Neural cell (in vitro differentiated cells): ENCODE measurements around the gene SDCCAG8. TPM values are rescaled to one million over a fixed set of nuclear protein-coding genes. Genes with fewer than 3 reads are reported as not detected.

ENCODE experiments used
- H2AFZ ChIP-seq: fragments of 200-600, 300-800 bp; sonication (generic), shearing (Covaris generic); 2 replicates; pipeline ENCODE4 v1.6.0; 2014; ENCODE audit warnings: low read depth, mild to moderate bottlenecking, antibody characterized with exemption, low read length, moderate library complexity
- H3F3A ChIP-seq: fragments of 200-600 bp; shearing (Covaris generic); 2 replicates; pipeline ENCODE4 v1.6.1; 2016; ENCODE audit warnings: mild to moderate bottlenecking, moderate library complexity, mixed read lengths, antibody characterized with exemption, low read length; ENCODE audit not compliant: insufficient read depth, poor library complexity, severe bottlenecking
- H3K27ac ChIP-seq: fragments of 200-600, 300-800 bp; sonication (generic), shearing (Covaris generic); 2 replicates; pipeline ENCODE4 v1.5.1; 2014; ENCODE audit warnings: mild to moderate bottlenecking, low read length, moderate library complexity
- H3K27me3 ChIP-seq: fragments of 300-800, 200-600 bp; sonication (generic), shearing (Covaris generic); 2 replicates; pipeline ENCODE4 v1.6.0; 2014; ENCODE audit warnings: mild to moderate bottlenecking, low read depth, low read length, moderate library complexity; ENCODE audit not compliant: insufficient read depth
- H3K36me3 ChIP-seq: fragments of 300-800, 200-600 bp; sonication (generic), shearing (Covaris generic); 2 replicates; pipeline ENCODE4 v1.5.1; 2014; ENCODE audit warnings: mild to moderate bottlenecking, antibody characterized with exemption, low read length, moderate library complexity; ENCODE audit not compliant: insufficient read depth
- H3K4me2 ChIP-seq: fragments of 300-800, 200-600 bp; sonication (generic), shearing (Covaris generic); 2 replicates; pipeline ENCODE4 v1.6.0; 2014; ENCODE audit warnings: mild to moderate bottlenecking, low read length
- H3K4me3 ChIP-seq: fragments of 300-800, 200-600 bp; sonication (generic), shearing (Covaris generic); 2 replicates; pipeline ENCODE4 v1.5.1; 2014; ENCODE audit warnings: mild to moderate bottlenecking, low read length, moderate library complexity
- H3K79me2 ChIP-seq: fragments of 200-600 bp; shearing (Covaris generic); replicated peaks from 2 replicates; pipeline ENCODE4 v1.6.0; 2014; ENCODE audit warnings: mild to moderate bottlenecking, low read length, moderate library complexity; ENCODE audit not compliant: insufficient read depth
- H3K9ac ChIP-seq: fragments of 300-800, 200-600 bp; sonication (generic), shearing (Covaris generic); 2 replicates; pipeline ENCODE4 v1.6.1; 2016; ENCODE audit warnings: mild to moderate bottlenecking, low read length, mixed read lengths
- H3K9me2 ChIP-seq: fragments of 200-600 bp; shearing (Covaris generic); 2 replicates; pipeline ENCODE4 v1.6.1; 2016; ENCODE audit warnings: mild to moderate bottlenecking, low read length, mixed read lengths; ENCODE audit not compliant: insufficient read depth
- H3K9me3 ChIP-seq: fragments of 200-600, 300-800 bp; sonication (generic), shearing (Covaris generic); 2 replicates; pipeline ENCODE4 v1.6.1; 2016; ENCODE audit warnings: mild to moderate bottlenecking, mixed run types, low read length, moderate library complexity, mixed read lengths
- H4K20me1 ChIP-seq: fragments of 200-600 bp; shearing (Covaris generic); 2 replicates; pipeline ENCODE4 v1.6.1; 2016; ENCODE audit warnings: mild to moderate bottlenecking, mixed run types; ENCODE audit not compliant: insufficient read depth
- MXI1 ChIP-seq: fragments of 450-650 bp; conservative IDR thresholded peaks from 2 replicates; pipeline ENCODE4 v1.6.1; 2014; ENCODE audit warnings: antibody characterized with exemption, mild to moderate bottlenecking; ENCODE audit not compliant: poor library complexity, severe bottlenecking
- POLR2AphosphoS5 ChIP-seq: IDR thresholded peaks from 2 replicates; pipeline ENCODE4 v1.6.1; 2012
- RAD21 ChIP-seq: fragments of 450-650 bp; conservative IDR thresholded peaks from 2 replicates; pipeline ENCODE4 v1.6.1; 2014; ENCODE audit warnings: antibody characterized with exemption, mild to moderate bottlenecking, moderate library complexity
- SMC3 ChIP-seq: fragments of 450-650 bp; conservative IDR thresholded peaks from 2 replicates; pipeline ENCODE4 v1.6.1; 2014; ENCODE audit warnings: antibody characterized with exemption, mild to moderate bottlenecking, moderate library complexity; ENCODE audit not compliant: poor library complexity
- TAF1 ChIP-seq: IDR thresholded peaks from 2 replicates; pipeline ENCODE4 v1.6.1; 2012; ENCODE audit warnings: low read depth
- polyA plus RNA-seq: library from polyadenylated mRNA; depleted of rRNA; stranded (reverse); fragments of >200 nt; gene quantifications from 2 replicates; pipeline ENCODE4 v1.2.3, GENCODE V29; 2014
- TF ChIP-seq, protein P1 (sequence below): IDR thresholded peaks from 2 replicates; pipeline ENCODE4 v1.6.1; 2012; ENCODE audit warnings: borderline replicate concordance
- TF ChIP-seq, protein P2 (sequence below): fragments of 450-650 bp; IDR thresholded peaks from 2 replicates; pipeline ENCODE4 v1.5.1; 2014; ENCODE audit warnings: antibody characterized with exemption, mild to moderate bottlenecking, moderate library complexity; ENCODE audit not compliant: poor library complexity, severe bottlenecking

The SDCCAG8 gene
- polyA plus RNA-seq, 1 donor from 2014 or later = 32.2 TPM

DNA sequence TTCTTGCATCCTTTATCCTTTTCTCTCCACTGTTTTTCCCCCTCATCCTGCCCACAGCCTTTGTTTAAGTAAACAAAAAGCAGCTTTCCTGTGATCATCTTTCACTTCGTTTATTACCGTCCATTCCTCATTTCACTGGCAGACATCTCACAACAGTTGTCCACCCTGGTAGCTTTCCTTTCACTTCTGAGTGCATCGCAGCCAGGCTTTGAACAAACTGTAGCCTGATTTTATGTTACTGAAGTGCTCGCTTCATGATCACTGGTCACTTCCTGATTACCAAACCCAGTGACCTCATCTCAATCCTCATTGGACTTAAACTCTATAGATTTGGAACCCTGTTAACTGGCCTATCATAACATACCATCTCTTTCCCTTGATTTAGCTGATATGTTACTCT lies 67.7 kb downstream of the SDCCAG8 start:
- no peaks in the 10 kb centered on the region for H3K9me3 ChIP-seq
- H3K9me2 ChIP-seq = no peaks in the 10 kb centered on the region
- H3K27me3 ChIP-seq = no peaks in the 10 kb centered on the region
- H4K20me1 ChIP-seq = no peaks in the 10 kb centered on the region
- H3F3A ChIP-seq = no peaks in the 10 kb centered on the region
- H3K4me2 ChIP-seq = no peak overlapping the region
- H3K27ac ChIP-seq = no peak overlapping the region
- H3K36me3 ChIP-seq = no peaks in the 10 kb centered on the region
- H2AFZ ChIP-seq = no peak overlapping the region
- no peak overlapping the region for H3K9ac ChIP-seq
- TF ChIP-seq, protein P1, sequence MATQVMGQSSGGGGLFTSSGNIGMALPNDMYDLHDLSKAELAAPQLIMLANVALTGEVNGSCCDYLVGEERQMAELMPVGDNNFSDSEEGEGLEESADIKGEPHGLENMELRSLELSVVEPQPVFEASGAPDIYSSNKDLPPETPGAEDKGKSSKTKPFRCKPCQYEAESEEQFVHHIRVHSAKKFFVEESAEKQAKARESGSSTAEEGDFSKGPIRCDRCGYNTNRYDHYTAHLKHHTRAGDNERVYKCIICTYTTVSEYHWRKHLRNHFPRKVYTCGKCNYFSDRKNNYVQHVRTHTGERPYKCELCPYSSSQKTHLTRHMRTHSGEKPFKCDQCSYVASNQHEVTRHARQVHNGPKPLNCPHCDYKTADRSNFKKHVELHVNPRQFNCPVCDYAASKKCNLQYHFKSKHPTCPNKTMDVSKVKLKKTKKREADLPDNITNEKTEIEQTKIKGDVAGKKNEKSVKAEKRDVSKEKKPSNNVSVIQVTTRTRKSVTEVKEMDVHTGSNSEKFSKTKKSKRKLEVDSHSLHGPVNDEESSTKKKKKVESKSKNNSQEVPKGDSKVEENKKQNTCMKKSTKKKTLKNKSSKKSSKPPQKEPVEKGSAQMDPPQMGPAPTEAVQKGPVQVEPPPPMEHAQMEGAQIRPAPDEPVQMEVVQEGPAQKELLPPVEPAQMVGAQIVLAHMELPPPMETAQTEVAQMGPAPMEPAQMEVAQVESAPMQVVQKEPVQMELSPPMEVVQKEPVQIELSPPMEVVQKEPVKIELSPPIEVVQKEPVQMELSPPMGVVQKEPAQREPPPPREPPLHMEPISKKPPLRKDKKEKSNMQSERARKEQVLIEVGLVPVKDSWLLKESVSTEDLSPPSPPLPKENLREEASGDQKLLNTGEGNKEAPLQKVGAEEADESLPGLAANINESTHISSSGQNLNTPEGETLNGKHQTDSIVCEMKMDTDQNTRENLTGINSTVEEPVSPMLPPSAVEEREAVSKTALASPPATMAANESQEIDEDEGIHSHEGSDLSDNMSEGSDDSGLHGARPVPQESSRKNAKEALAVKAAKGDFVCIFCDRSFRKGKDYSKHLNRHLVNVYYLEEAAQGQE = no peak
- TF ChIP-seq MXI1 (no peak), RAD21 (no peak), TAF1 (no peak), POLR2AphosphoS5 (no peak)
- H3K79me2 ChIP-seq = no peaks in the 10 kb centered on the region
- no peak overlapping the region for H3K4me3 ChIP-seq

DNA sequence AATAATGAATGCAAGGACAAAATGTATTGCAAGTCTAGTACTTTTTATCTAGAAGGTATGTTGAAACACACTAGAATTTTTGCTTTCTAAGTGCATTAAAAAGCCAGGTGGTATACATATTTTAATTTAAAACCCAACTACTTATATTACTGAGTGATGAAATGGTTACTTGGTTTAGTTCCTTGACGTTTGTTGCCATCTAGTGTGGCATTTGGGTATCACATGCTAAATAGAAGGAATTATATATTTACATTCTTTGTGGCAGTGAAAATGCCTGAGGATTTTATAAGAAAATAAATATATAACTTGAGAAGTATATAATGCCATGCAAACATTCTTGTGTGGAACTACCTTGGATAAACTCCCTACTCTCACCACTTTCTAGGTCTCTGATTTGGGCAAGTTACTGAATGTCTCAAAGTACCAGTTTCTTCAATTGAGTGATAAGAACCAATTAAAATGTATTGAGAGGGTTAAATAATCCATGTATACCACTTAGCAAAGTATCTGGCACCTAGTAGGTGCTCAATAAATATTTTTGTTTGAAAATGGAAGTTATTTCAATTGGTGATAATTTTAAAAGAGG lies 69.6 kb downstream of the SDCCAG8 start:
- H3K4me3 ChIP-seq = no peak overlapping the region

DNA sequence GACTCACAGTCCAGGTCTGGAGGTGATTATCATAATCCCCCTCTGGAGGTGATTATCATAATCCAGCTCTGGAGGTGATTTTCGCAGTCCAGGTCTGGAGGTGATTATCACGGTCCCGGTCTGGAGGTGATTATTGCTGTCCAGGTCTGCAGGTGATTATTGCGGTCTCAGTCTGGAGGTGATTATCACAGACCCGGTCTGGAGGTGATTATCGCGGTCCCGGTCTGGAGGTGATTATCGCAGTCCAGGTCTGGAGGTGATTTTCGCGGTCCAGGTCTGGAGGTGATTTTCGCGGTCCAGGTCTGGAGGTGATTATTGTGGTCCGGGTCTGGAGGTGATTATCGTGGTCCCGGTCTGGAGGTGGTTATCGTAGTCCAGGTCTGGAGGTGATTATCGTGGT lies 76.6 kb downstream of the SDCCAG8 start:
- Histone ChIP-seq H3K9me3 (no peaks in the 10 kb centered on the region), H3K4me2 (no peak overlapping the region), H3K4me3 (no peak overlapping the region), H3K27me3 (no peaks in the 10 kb centered on the region), H3K9me2 (no peaks in the 10 kb centered on the region), H3K36me3 (peaks cover 20% of the 10 kb centered on the region), H3K27ac (no peak overlapping the region), H3K79me2 (no peaks in the 10 kb centered on the region), H4K20me1 (no peaks in the 10 kb centered on the region), H3F3A (no peaks in the 10 kb centered on the region), H3K9ac (no peak overlapping the region), H2AFZ (no peak overlapping the region)
- TF ChIP-seq MXI1 = no peak

More for the DNA sequence above, 69.6 kb downstream of the SDCCAG8 start:
- Histone ChIP-seq H3K9me3 (no peaks in the 10 kb centered on the region), H3K9me2 (no peaks in the 10 kb centered on the region), H3K79me2 (no peaks in the 10 kb centered on the region), H3K36me3 (no peaks in the 10 kb centered on the region), H2AFZ (no peak overlapping the region), H3K27ac (no peak overlapping the region), H3K4me2 (no peak overlapping the region), H4K20me1 (no peaks in the 10 kb centered on the region), H3K9ac (no peak overlapping the region), H3F3A (no peaks in the 10 kb centered on the region), H3K27me3 (no peaks in the 10 kb centered on the region)
- TF ChIP-seq, protein P2, sequence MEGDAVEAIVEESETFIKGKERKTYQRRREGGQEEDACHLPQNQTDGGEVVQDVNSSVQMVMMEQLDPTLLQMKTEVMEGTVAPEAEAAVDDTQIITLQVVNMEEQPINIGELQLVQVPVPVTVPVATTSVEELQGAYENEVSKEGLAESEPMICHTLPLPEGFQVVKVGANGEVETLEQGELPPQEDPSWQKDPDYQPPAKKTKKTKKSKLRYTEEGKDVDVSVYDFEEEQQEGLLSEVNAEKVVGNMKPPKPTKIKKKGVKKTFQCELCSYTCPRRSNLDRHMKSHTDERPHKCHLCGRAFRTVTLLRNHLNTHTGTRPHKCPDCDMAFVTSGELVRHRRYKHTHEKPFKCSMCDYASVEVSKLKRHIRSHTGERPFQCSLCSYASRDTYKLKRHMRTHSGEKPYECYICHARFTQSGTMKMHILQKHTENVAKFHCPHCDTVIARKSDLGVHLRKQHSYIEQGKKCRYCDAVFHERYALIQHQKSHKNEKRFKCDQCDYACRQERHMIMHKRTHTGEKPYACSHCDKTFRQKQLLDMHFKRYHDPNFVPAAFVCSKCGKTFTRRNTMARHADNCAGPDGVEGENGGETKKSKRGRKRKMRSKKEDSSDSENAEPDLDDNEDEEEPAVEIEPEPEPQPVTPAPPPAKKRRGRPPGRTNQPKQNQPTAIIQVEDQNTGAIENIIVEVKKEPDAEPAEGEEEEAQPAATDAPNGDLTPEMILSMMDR = peak; percentile 85
- TF ChIP-seq RAD21 (peak; percentile 90), SMC3 (peak; percentile 85), POLR2AphosphoS5 (no peak)
